WTC11 (cell line): ENCODE results near the gene CYP2B6. TPM values are rescaled to one million over a fixed set of nuclear protein-coding genes. Genes with fewer than 3 reads are reported as not detected.

Experiments
- ATAC-seq: fragments of 200-7000 bp; cut with Tn5 transposase; 2 replicates; pipeline ENCODE4 v1.10.0; 2021; ENCODE audit warnings: mild to moderate bottlenecking, moderate library complexity
- CTCF ChIA-PET: fragments of 300-600 bp; sonication (Branson Sonifier 250); formaldehyde crosslinking; loops from one replicate; lab custom pipeline; 2021; ENCODE audit warnings: antibody characterized with exemption; lab: Charles Lee
- POLR2A ChIA-PET: fragments of 350-600 bp; sonication (Branson Sonifier 250); formaldehyde crosslinking; loops from one replicate; lab custom pipeline; 2021; ENCODE audit warnings: antibody characterized with exemption; lab: Charles Lee
- DNase-seq: peaks from one replicate; pipeline ENCODE4 v3.0.0; 2021; ENCODE audit warnings: low spot score
- H3K27ac Mint-ChIP-seq: 2 replicates; pipeline ENCODE4 v1.8.0; 2021; ENCODE audit warnings: mixed read lengths
- H3K27me3 Mint-ChIP-seq: 2 replicates; pipeline ENCODE4 v1.8.0; 2021; ENCODE audit warnings: low read depth, mild to moderate bottlenecking, moderate library complexity, mixed read lengths
- H3K36me3 Mint-ChIP-seq: 2 replicates; pipeline ENCODE4 v1.8.0; 2021; ENCODE audit warnings: mixed read lengths
- H3K4me1 Mint-ChIP-seq: 2 replicates; pipeline ENCODE4 v1.8.0; 2022; ENCODE audit warnings: mixed read lengths
- H3K4me3 Mint-ChIP-seq: 2 replicates; pipeline ENCODE4 v1.8.0; 2021; ENCODE audit warnings: mild to moderate bottlenecking, moderate library complexity, mixed read lengths
- H3K9me3 Mint-ChIP-seq: 2 replicates; pipeline ENCODE4 v1.8.0; 2021; ENCODE audit warnings: mixed read lengths
- ARID4B ChIP-seq: sonication (generic); formaldehyde crosslinking; IDR thresholded peaks from 2 replicates; pipeline ENCODE4 v1.8.0; 2023; ENCODE audit warnings: missing genetic modification reagents, mild to moderate bottlenecking, borderline replicate concordance
- ATF2 ChIP-seq: sonication (generic); formaldehyde crosslinking; IDR thresholded peaks from 2 replicates; pipeline ENCODE4 v1.8.1; 2022; ENCODE audit warnings: low read depth, missing genetic modification reagents, borderline replicate concordance
- CREM ChIP-seq: sonication (generic); formaldehyde crosslinking; IDR thresholded peaks from 2 replicates; pipeline ENCODE4 v1.8.1; 2022; ENCODE audit warnings: mild to moderate bottlenecking, missing genetic modification reagents, moderate library complexity
- CTCF ChIP-seq: fragments of 200-600 bp; IDR thresholded peaks from 2 replicates; pipeline ENCODE4 v1.8.0; 2022; ENCODE audit warnings: antibody characterized with exemption
- E2F4 ChIP-seq: sonication (generic); formaldehyde crosslinking; IDR thresholded peaks from 2 replicates; pipeline ENCODE4 v1.8.1; 2022; ENCODE audit warnings: low read depth, mild to moderate bottlenecking, moderate library complexity, missing genetic modification reagents, borderline replicate concordance
- ELF4 ChIP-seq: sonication (generic); formaldehyde crosslinking; IDR thresholded peaks from 2 replicates; pipeline ENCODE4 v1.8.1; 2022; ENCODE audit warnings: low read depth, mild to moderate bottlenecking, moderate library complexity, missing genetic modification reagents
- FOXJ3 ChIP-seq: sonication (generic); formaldehyde crosslinking; IDR thresholded peaks from 2 replicates; pipeline ENCODE4 v1.9.0; 2021; ENCODE audit warnings: missing genetic modification reagents, mild to moderate bottlenecking, borderline replicate concordance
- FOXP1 ChIP-seq: sonication (generic); formaldehyde crosslinking; IDR thresholded peaks from 2 replicates; pipeline ENCODE4 v1.8.0; 2022; ENCODE audit warnings: missing genetic modification reagents, mild to moderate bottlenecking, moderate library complexity, borderline replicate concordance
- HMGXB4 ChIP-seq: sonication (generic); formaldehyde crosslinking; IDR thresholded peaks from 2 replicates; pipeline ENCODE4 v1.8.1; 2023; ENCODE audit warnings: mild to moderate bottlenecking, moderate library complexity, missing genetic modification reagents
- NFE2L1 ChIP-seq: sonication (generic); formaldehyde crosslinking; IDR thresholded peaks from 2 replicates; pipeline ENCODE4 v1.8.1; 2023; ENCODE audit warnings: missing genetic modification reagents
- PRRX2 ChIP-seq: fragments of 250-450 bp; sonication (Bioruptor Pico); IDR thresholded peaks from 2 replicates; pipeline ENCODE4 v1.8.0; 2021; ENCODE audit warnings: mild to moderate bottlenecking
- USF2 ChIP-seq: sonication (generic); formaldehyde crosslinking; IDR thresholded peaks from 2 replicates; pipeline ENCODE4 v1.8.1; 2023; ENCODE audit warnings: mild to moderate bottlenecking, missing genetic modification reagents, moderate library complexity
- ZMAT4 ChIP-seq: fragments of 250-450 bp; sonication (Bioruptor Pico); IDR thresholded peaks from 2 replicates; pipeline ENCODE4 v1.9.0; 2021; ENCODE audit warnings: mild to moderate bottlenecking
- ZNF121 ChIP-seq: sonication (generic); formaldehyde crosslinking; IDR thresholded peaks from 2 replicates; pipeline ENCODE4 v1.8.0; 2023; ENCODE audit warnings: missing genetic modification reagents
- ZNF317 ChIP-seq: sonication (generic); formaldehyde crosslinking; IDR thresholded peaks from 2 replicates; pipeline ENCODE4 v1.8.1; 2023; ENCODE audit warnings: low read depth, mild to moderate bottlenecking, moderate library complexity, missing genetic modification reagents, borderline replicate concordance
- ZNF512 ChIP-seq: sonication (generic); formaldehyde crosslinking; IDR thresholded peaks from 2 replicates; pipeline ENCODE4 v1.8.1; 2022; ENCODE audit warnings: missing genetic modification reagents, borderline replicate concordance
- total RNA-seq: library from RNA; stranded (reverse); gene quantifications from 3 replicates; pipeline ENCODE4 v1.2.3, GENCODE V29; 2021

The CYP2B6 gene
- total RNA-seq, 1 experiment from 2014 or later: 10.3 TPM

- Mint-ChIP-seq H3K4me1 (no peaks in the 10 kb centered on the region), H3K27ac (no peak overlapping the region), H3K27me3 (peaks cover 6% of the 10 kb centered on the region; the same call in 1 of the 2 replicates), H3K4me3 (no peak overlapping the region), H3K36me3 (peaks cover 13% of the 10 kb centered on the region), H3K9me3 (peaks cover 21% of the 10 kb centered on the region)
- ChIA-PET POLR2A (no interaction called here), CTCF (no interaction called here)
- TF ChIP-seq USF2 (CRISPR knock-in tag): no peak
- TF ChIP-seq ELF4 (CRISPR knock-in tag): no peak
- no peak for TF ChIP-seq HMGXB4
- TF ChIP-seq ZMAT4: no peak
- no peak for TF ChIP-seq NFE2L1 (CRISPR knock-in tag)
- TF ChIP-seq E2F4: no peak
- TF ChIP-seq ATF2 (CRISPR knock-in tag): no peak
- no peak for TF ChIP-seq FOXJ3 (CRISPR knock-in tag)
- TF ChIP-seq ARID4B (CRISPR knock-in tag): no peak
- no peak for TF ChIP-seq ZNF317
- TF ChIP-seq ZNF512 (CRISPR knock-in tag): no peak
- TF ChIP-seq PRRX2: no peak
- no peak for TF ChIP-seq ZNF121 (CRISPR knock-in tag)
- no peak for TF ChIP-seq FOXP1 (CRISPR knock-in tag)
- TF ChIP-seq CREM (CRISPR knock-in tag): no peak
- TF ChIP-seq CTCF: no peak
- DNase-seq (no peak), ATAC-seq (no peak)
Observed at GRCh38 chr19:40960780-40961179, 30.3 kb upstream of the CYP2B6 start.
